K562 (cell line): Measurements from ENCODE around the gene RNF222. TPM values are rescaled to one million over a fixed set of nuclear protein-coding genes. Genes with fewer than 3 reads are reported as not detected.
A peak's percentile ranks its signal among the peaks of the same experiment; 100 is the strongest.

Experiments
- ARID4B ChIP-seq: sonication (generic); formaldehyde crosslinking; IDR thresholded peaks from 2 replicates; pipeline ENCODE4 v1.8.0; 2022; ENCODE audit warnings: mild to moderate bottlenecking, missing genetic modification reagents
- CBFA2T3 ChIP-seq: fragments of 450-650 bp; IDR thresholded peaks from 2 replicates; pipeline ENCODE4 v1.6.1; 2017
- CHAMP1 ChIP-seq: fragments of 450-650 bp; IDR thresholded peaks from 2 replicates; pipeline ENCODE4 v1.6.1; 2016; ENCODE audit warnings: mild to moderate bottlenecking
- HDAC1 ChIP-seq, 2 experiments: fragments of 450-650 bp; IDR thresholded peaks; 2 replicates each; pipeline ENCODE4 v1.6.1; 2016 to 2017; ENCODE audit warnings: inconsistent platforms in 1 of 2, mild to moderate bottlenecking in 1 of 2, moderate library complexity in 1 of 2
- MAFF ChIP-seq: IDR thresholded peaks from 2 replicates; pipeline ENCODE4 v1.6.1; 2012; ENCODE audit warnings: low read length, improper control_type of control experiment
- SIN3A ChIP-seq, 2 experiments: fragments of 150-350 bp in 1 of 2; IDR thresholded peaks; 2 replicates each; pipeline ENCODE4 v1.6.1; 2011 to 2016; ENCODE audit warnings: borderline replicate concordance in 2 of 2, low read depth in 2 of 2, low read length in 2 of 2, mild to moderate bottlenecking in 2 of 2, moderate library complexity in 2 of 2; ENCODE audit not compliant: control insufficient read depth in 1 of 2
- SMARCB1 ChIP-seq: IDR thresholded peaks from 2 replicates; pipeline ENCODE4 v1.6.1; 2011; ENCODE audit warnings: improper control_type of control experiment, low read depth; ENCODE audit not compliant: insufficient read length
- STAG1 ChIP-seq: sonication (generic); formaldehyde crosslinking; IDR thresholded peaks from 2 replicates; pipeline ENCODE4 v1.5.0; 2020; ENCODE audit warnings: missing genetic modification reagents, borderline replicate concordance
- ZBTB11 ChIP-seq, 3 experiments: fragments of 200-800 bp in 1 of 3; fragments of 250-450 bp in 1 of 3; fragments of 450-650 bp in 1 of 3; sonication (Bioruptor Pico) in 1 of 3; sonication (Bioruptor generic) in 1 of 3; formaldehyde crosslinking in 1 of 3; IDR thresholded peaks; 2 replicates each; pipeline versions ENCODE4 v1.6.1 to v1.8.0; 2016 to 2022; ENCODE audit warnings: mild to moderate bottlenecking in 2 of 3, missing genetic modification characterization in 2 of 3, missing compliant biosample characterization in 1 of 3, moderate library complexity in 1 of 3
- ZNF140 ChIP-seq: fragments of 250-450 bp; sonication (Bioruptor Pico); IDR thresholded peaks from 2 replicates; pipeline ENCODE4 v1.8.0; 2021; ENCODE audit warnings: moderate library complexity, mild to moderate bottlenecking, inconsistent platforms
- ZNF561 ChIP-seq: fragments of 450-650 bp; formaldehyde crosslinking; conservative IDR thresholded peaks from 2 replicates; pipeline ENCODE4 v1.4.0; 2020; ENCODE audit warnings: mild to moderate bottlenecking, moderate library complexity
- ZNF589 ChIP-seq: fragments of 200-800 bp; sonication (Bioruptor generic); IDR thresholded peaks from 2 replicates; pipeline ENCODE4 v1.6.1; 2016; ENCODE audit warnings: low read depth, missing genetic modification characterization, missing compliant biosample characterization
- polyA plus RNA-seq, 8 experiments: library from polyadenylated mRNA; depleted of rRNA in 4 of 8; stranded (reverse) in 5 of 8; unstranded in 3 of 8; fragments of >200 nt; fragmentation: Nextera tagmentation in 2 of 8; fragmentation: Illumina TruSeq in 1 of 8; extraction: Ambion mirVana in 2 of 8; extraction: Trizol in 1 of 8; gene quantifications; 2 replicates each; pipeline versions ENCODE4 v1.2.1 to v1.2.3, GENCODE V29; 2011 to 2014; ENCODE audit warnings: inconsistent platforms in 1 of 8, missing spikeins in 1 of 8
- total RNA-seq, 7 experiments: library from RNA; depleted of rRNA in 6 of 7; stranded (reverse); fragments of >200 nt in 6 of 7; fragmentation: Illumina TruSeq in 2 of 7; extraction: Trizol in 2 of 7; gene quantifications; 2 replicates each; pipeline versions ENCODE4 v1.2.1 to v1.2.3, GENCODE V29; 2011 to 2021; ENCODE audit warnings: low replicate concordance in 1 of 7

The RNF222 gene
- total and polyA plus RNA-seq, 9 of the 15 experiments (the other 6 are each of a cell fraction or from before 2014, with no cell fraction given) = not detected

DNA sequence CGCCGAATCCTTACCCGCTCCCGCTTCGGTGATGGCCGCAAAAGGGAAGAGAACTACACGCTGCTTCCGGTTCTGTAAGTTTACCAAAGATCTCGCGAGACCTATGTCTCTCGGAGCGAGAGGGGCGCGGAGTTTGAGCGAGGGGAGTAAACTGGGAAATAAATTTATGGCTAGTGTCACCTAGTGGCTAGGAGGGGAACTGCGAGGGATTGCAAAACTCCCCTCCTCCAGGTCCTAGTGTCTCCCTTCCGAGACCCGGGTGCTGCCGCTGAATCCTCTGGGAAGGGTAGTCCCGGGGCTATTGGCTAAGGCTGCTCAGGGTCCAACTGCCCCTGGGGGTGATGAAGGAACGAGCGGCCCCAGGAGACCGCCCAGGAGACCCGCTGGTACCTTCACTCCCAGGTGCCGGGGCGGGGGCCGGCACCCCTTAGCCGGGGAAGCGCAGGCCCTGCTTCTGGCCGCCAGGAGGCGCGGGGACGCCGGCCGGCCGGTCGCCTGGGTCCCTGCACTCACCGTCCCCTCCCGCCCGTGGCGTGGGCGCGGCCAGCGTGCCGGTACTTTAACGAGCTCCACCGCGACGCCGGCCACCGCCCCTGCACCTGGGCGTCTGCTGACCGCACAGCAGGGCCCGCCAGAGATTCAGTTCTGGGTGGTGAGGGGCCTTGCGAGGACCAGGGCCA is 14.3 kb downstream of the RNF222 start, which contains the start of gene RPL26 (continued):
- TF ChIP-seq ZNF561 (CRISPR knock-in tag) (no peak), STAG1 (CRISPR knock-in tag) (no peak), ZNF589 (CRISPR knock-in tag) (0 out of 2 replicates have a peak, but pooled peaks have one; percentile 46), ZBTB11 (CRISPR knock-in tag; IDR thresholded peaks at IDR 0.05) (peak in 1 of 3 experiments; percentile 58; a peak in 2 of 6 replicates), CBFA2T3 (0 out of 2 replicates have a peak, but pooled peaks have one; percentile 2), ZNF140 (CRISPR knock-in tag) (no peak), CHAMP1 (peak; percentile 76), ARID4B (CRISPR knock-in tag) (peak; percentile 66; the same call in 1 of the 2 replicates), SMARCB1 (no peak), SIN3A (IDR thresholded peaks at IDR 0.05; ENCODE audit: borderline replicate concordance in 2 of 2, control insufficient read depth in 1 of 2, low read depth in 2 of 2, low read length in 2 of 2) (peak; percentile 66 to 86; a peak in 2 of 4 replicates), HDAC1 (IDR thresholded peaks at IDR 0.05) (peak in 1 of 2 experiments; percentile 75; a peak in 1 of 4 replicates), MAFF (no peak; the same call in 1 of the 2 replicates)
